Measurements from ENCODE around the gene TSC22D3.

TSC22D3 gene

GRCh38 chrX:107748506-107748905 lies 27.1 kb downstream of the TSC22D3 start:
- no peak for TF ChIP-seq CTCF (IDR thresholded peaks at IDR 0.05; ENCODE audit: extremely low read depth, missing control alignments)

GRCh38 chrX:107747596-107748161 lies 27.9 kb downstream of the TSC22D3 start:
- TF ChIP-seq CTCF (IDR thresholded peaks at IDR 0.05; ENCODE audit: extremely low read depth, missing control alignments): no peak
- DNase-seq (ENCODE audit: low spot score): no peak

More at GRCh38 chrX:107748506-107748905, 27.1 kb downstream of the TSC22D3 start:
- no peak for DNase-seq (ENCODE audit: low spot score)

- DNase-seq (ENCODE audit: low spot score): no peak
- TF ChIP-seq CTCF (IDR thresholded peaks at IDR 0.05; ENCODE audit: extremely low read depth, missing control alignments): no peak
Measured at GRCh38 chrX:107744868-107745267, 30.7 kb downstream of the TSC22D3 start.

- DNase-seq (ENCODE audit: low spot score): no peak
- no peak for TF ChIP-seq CTCF (IDR thresholded peaks at IDR 0.05; ENCODE audit: extremely low read depth, missing control alignments)
Measured at GRCh38 chrX:107743995-107744394, 31.6 kb downstream of the TSC22D3 start.

GRCh38 chrX:107742700-107743191 lies 32.8 kb downstream of the TSC22D3 start:
- no peak for TF ChIP-seq CTCF (IDR thresholded peaks at IDR 0.05; ENCODE audit: extremely low read depth, missing control alignments)

GRCh38 chrX:107741404-107741790 lies 34.2 kb downstream of the TSC22D3 start:
- TF ChIP-seq CTCF (IDR thresholded peaks at IDR 0.05; ENCODE audit: extremely low read depth, missing control alignments): no peak
- DNase-seq (ENCODE audit: low spot score): no peak

More at GRCh38 chrX:107742700-107743191, 32.8 kb downstream of the TSC22D3 start:
- DNase-seq (ENCODE audit: low spot score): no peak

- no peak for TF ChIP-seq CTCF (IDR thresholded peaks at IDR 0.05; ENCODE audit: extremely low read depth, missing control alignments)
Measured at GRCh38 chrX:107739541-107739940, 36.0 kb downstream of the TSC22D3 start.

More at GRCh38 chrX:107739541-107739940, 36.0 kb downstream of the TSC22D3 start:
- DNase-seq (ENCODE audit: low spot score): no peak

All from GM20000 (cell line).